ENCODE measurements around the gene NXF1. TPM values are rescaled to one million over a fixed set of nuclear protein-coding genes. Genes with fewer than 3 reads are reported as not detected.
"Not testable (repeated sequence)": the region's sequence is repeated elsewhere in the genome, so short reads cannot be mapped to it uniquely, and the experiment has no call there.

The NXF1 gene
- total RNA-seq, 2 donors from 2014 or later, result 271 to 305 TPM

DNA sequence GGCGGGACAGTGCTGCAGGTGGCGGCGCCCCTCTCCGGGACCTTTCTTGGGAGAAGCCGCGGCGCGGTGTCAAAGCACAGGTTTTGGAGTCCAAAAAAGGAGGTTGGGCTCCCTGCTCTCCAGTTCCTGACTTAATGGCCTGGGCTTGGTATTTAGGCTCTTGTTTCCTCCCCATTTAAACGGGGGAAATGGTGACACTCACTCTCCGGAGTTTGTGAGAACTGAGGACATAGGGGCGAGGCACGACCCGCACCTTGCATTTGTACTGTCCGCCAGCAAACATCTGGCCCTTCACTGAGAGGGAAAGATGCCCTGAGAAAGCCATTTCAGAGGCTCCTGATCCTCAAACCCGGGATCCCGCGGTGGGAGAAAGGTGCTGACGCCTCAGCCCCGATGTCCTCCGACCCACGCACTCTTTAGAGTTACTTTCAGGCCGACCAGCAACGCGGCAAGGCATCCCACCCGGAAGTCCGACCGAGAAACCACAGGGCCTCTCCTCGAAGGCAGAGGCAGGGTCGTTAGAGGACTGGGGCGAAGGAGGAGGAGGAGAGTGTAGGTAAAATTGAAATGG lies 37.0 kb upstream of the NXF1 start:
- peaks cover 7% of the 10 kb centered on the region for H3K36me3 Mint-ChIP-seq (ENCODE audit: low read depth)
- H3K9me3 ChIP-seq (ENCODE audit: control insufficient read depth, low read length, poor library complexity, severe bottlenecking), result no peaks in the 10 kb centered on the region
- no peak overlapping the region for H3K27ac Mint-ChIP-seq
- ATAC-seq (no peak), DNase-seq (peak in 1 of 3 donors; percentile 16)
- H3K4me3 Mint-ChIP-seq, result no peak overlapping the region
- peaks cover 22% of the 10 kb centered on the region for H3K4me1 Mint-ChIP-seq
- H3K27me3 Mint-ChIP-seq, result no peaks in the 10 kb centered on the region

DNA sequence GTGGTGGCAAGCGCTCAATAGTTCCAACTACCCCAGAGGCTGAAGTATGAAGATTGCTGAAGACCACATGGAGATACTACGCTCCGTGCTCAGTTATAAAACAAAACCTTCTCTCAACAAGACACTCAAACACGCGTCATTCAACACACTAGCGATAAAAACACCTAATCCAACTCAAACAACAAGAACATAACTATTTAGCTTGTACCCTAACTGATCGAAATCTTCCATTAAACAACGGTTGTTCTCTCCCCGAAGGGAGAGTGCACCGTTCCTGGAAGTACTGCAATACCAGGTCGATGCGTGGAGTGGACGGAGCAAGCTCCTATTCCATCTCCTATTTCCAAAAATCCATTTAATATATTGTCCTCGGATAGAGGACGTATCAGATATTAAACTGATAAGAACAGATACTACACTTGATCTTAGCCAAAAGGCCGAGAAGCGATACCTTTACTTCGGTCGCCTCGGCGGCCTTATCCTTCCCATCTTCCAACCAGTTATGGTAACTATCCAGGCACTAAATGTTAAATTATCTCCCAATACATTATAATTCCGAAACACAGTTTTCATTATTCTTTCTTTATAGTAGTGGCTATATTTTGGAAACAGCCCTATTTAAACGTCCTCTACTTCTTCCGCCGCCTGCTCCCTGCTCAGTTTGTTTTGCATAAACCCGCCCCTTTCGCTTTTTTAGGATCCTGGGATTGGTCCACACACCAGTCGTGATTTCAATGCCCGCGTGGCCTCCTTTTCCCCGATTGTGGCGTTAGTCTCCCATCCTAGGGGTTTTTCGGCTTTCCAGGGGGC lies 36.3 kb upstream of the NXF1 start:
- DNase-seq, result peak; percentile 64 to 73 (median 72)
- H3K27me3 Mint-ChIP-seq, result no peaks in the 10 kb centered on the region
- H3K27ac Mint-ChIP-seq, result no peak overlapping the region
- no peaks in the 10 kb centered on the region for H3K9me3 ChIP-seq (ENCODE audit: control insufficient read depth, low read length, poor library complexity, severe bottlenecking)
- peak; percentile 54 for ATAC-seq
- peaks cover 23% of the 10 kb centered on the region for H3K4me1 Mint-ChIP-seq
- H3K4me3 Mint-ChIP-seq, result no peak overlapping the region
- peaks cover 7% of the 10 kb centered on the region for H3K36me3 Mint-ChIP-seq (ENCODE audit: low read depth)

DNA sequence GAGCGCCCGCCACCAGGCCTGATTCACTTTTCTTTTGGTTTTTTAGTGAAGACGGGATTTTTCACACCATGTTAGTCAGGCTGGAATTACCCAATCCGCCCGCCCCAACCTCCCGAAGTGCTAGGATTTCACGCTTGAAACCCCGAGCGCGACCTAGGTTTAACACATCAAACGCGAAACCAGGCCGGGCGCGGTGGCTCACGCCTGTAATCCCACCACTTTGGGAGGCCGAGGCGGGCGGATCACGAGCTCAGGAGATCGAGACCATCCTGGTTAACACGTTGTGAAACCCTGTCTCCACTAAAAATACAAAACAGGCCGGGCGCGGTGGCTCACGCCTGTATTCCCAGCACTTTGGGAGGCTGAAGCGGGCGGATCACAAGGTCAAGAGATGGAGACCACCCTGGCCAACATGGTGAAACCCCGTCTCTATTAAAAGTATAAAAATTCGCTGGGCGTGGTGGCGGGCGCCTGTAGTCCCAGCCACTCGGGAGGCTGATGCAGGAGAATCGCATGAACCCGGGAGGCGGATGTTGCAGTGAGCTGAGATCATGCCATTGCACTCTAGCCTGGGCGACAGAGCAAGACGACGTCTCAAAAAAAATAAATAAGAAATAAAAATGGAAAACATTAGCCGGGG lies 35.6 kb upstream of the NXF1 start:
- DNase-seq, result peak; percentile 60 to 73 (median 66)
- H3K4me3 Mint-ChIP-seq; H3K9me3 ChIP-seq (ENCODE audit: control insufficient read depth, low read length, poor library complexity, severe bottlenecking); H3K27ac Mint-ChIP-seq; H3K36me3 Mint-ChIP-seq (ENCODE audit: low read depth); H3K27me3 Mint-ChIP-seq: not testable (repeated sequence)
- peaks cover 25% of the 10 kb centered on the region for H3K4me1 Mint-ChIP-seq
- peak; percentile 49 for ATAC-seq

DNA sequence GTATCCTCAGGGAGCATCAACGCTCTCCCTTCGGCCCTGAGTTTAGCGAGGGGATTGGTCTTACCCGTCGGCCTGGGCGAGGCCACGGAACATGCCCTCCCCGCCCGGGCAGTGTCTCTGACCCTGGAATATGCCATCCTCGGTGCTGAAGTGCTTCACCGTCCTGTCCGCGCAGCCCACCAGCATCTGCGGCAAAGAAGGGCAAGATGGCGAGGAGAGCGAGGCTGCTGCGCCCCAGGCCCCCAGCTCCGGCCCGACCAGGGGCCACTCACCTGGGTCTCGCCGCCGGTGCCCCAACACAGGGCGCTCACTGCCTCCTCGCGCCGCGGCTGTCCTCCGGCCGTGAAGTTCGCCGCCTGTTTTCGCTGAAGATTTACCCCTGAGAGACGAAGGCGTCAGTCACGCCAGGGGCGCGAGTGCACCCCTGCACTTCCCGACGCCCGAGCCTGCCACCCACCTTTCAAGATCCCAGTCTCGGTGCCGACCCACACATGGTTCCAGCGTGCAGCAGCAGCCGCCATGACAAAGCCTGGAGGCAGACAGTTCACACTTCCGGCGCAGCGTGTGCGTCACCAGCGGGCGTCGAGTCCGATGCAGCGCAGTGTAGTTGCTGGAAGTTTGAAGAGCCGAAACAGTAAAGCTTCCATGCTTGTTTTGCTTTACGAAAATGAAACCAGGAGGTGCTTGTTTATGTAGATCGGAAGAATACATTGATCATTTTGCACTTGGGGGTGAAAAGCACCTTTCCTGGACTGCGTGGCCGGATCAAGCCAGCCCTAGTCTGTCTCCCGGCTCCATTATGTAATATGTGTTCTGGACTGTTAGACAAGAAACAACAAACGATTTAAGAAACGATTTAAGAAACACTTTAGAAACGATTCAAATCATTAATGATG lies 34.1 kb upstream of the NXF1 start, which contains the start of gene WDR74:
TSS of gene WDR74 (minus strand) at position 541 of the 896 bp plus-strand sequence. CDS start at position 521, 20 bp downstream.
- peak; percentile 53 for ATAC-seq
- no peaks in the 10 kb centered on the region for H3K9me3 ChIP-seq (ENCODE audit: control insufficient read depth, low read length, poor library complexity, severe bottlenecking)
- Mint-ChIP-seq H3K27me3 (no peaks in the 10 kb centered on the region), H3K4me3 (no peak within 1 kb of the TSS), H3K36me3 (ENCODE audit: low read depth) (peaks cover 7% of the 10 kb centered on the region), H3K4me1 (peaks cover 28% of the 10 kb centered on the region), H3K27ac (no peak within 1 kb of the TSS)
- peak; percentile 75 to 82 (median 80) for DNase-seq

DNA sequence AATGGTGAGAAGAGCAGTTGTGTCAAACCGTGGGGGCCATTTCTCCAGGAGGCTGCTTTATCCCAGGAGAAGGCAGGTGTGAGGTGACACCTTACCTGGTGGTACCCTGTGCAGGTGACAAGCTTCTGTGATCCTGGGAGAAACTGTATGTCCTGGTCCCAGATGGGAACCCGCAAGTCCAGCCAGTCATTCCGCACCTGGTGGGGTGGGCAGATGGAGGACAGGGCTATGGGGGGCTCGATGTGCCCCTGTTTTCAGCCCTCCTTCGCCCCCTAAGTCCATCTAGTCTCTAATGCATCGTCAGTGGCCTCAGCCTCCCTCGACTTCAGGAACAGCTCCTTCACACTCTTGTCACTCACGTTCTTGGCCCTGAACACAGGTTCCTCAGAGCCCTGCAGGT lies 30.1 kb upstream of the NXF1 start:
- H3K4me3 Mint-ChIP-seq, result no peak overlapping the region
- ATAC-seq, result no peak

DNA sequence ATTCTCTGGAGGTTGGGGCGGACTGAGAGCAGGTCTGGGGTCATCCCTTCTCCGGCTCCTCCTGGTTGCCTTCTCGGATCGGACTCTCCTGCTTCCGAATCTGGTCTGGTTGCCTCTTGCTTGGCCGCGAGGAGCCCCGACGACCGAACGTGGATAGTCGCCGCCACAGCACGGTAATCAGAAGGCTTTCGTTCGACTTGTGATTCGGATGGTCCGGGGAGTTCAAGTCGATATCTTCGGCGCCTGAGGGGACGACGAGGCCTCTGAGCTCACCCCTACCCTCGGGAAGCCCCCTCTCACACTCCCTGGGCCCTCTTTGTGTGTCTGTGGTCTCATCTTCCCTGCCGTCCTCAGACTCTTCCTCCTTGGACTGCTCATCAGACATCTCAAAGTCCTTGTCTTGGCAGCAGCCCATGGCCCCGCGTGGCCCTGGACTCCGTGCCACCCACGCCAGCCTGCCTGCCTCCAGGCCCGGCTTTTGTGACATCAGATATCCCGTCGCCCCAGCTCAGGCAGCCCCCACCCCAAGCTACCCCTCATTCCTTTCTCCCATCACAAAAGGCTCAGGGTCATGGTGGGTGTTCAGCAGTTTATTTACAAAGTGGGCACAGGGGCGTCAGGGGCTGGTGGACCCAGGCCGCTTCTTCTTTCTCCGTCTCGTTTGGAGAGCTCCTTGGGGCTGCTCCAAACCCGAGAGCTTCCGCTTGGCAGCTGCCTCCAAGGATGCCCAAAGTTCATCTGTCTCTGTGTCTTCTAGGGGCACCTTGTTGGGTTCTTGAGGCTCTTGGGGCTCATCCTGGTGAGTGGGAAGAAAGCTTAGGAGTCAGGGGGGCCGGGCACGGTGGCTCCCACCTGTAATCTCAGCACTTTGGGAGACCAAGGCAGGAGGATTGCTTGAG lies 27.3 kb upstream of the NXF1 start, which contains the start of gene TEX54:
TSS of gene TEX54 (minus strand) at position 506 of the 899 bp plus-strand sequence.
- H3K4me1 Mint-ChIP-seq, result peaks cover 33% of the 10 kb centered on the region
- H3K27me3 Mint-ChIP-seq, result no peaks in the 10 kb centered on the region
- DNase-seq (no peak), ATAC-seq (peak; percentile 1)
- H3K4me3 Mint-ChIP-seq, result peak within 1 kb of the TSS; percentile 99
- H3K36me3 Mint-ChIP-seq (ENCODE audit: low read depth), result peaks cover 2% of the 10 kb centered on the region
- peak within 1 kb of the TSS; percentile 99 for H3K27ac Mint-ChIP-seq
- no peaks in the 10 kb centered on the region for H3K9me3 ChIP-seq (ENCODE audit: control insufficient read depth, low read length, poor library complexity, severe bottlenecking)

More for the DNA sequence above, 30.1 kb upstream of the NXF1 start:
- Mint-ChIP-seq H3K4me1 (peaks cover 42% of the 10 kb centered on the region), H3K36me3 (ENCODE audit: low read depth) (peaks cover 7% of the 10 kb centered on the region), H3K27me3 (no peaks in the 10 kb centered on the region), H3K27ac (peak overlapping the region; percentile 63)
- H3K9me3 ChIP-seq (ENCODE audit: control insufficient read depth, low read length, poor library complexity, severe bottlenecking), result no peaks in the 10 kb centered on the region
- no peak for DNase-seq

DNA sequence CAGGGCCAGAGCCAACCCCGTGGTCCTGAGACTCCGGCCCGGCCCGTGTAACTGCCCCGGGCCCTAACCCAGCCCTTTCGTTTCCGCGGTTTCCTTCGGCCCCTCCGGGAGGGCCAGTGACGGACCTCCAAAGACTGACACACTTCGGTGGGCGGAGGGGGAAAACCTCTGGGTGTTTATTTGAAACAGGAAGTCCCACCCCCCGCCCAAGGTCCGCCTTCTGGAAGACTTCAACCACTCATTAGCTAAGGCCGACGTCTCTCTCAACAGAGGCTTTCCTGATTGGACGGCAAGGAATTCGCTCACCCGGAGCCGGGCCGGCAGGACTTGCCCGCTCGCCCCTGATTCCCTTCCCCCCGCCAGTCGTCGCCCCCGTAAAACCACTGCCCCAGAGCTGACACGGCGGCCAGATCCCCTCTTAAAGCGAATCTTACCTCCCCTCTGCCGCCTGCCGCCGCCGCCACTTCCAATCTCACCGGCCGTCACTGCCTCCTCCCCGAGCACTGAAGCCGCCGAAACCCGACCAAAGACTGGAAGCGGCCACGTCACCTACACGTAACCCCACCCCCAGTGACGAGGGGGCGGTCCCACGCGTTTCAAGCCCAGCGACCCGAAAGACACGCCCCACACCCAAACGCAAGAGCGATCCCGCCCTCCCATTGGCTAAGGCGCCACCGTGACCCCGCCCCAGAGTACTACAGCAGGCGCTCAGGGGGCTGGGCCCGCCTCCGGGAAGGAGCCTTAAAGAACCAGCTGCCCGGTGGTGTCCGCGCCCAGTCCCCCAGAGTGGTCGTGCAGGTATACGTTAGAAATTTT lies 26.5 kb upstream of the NXF1 start, which contains the start of gene STX5:
TSS of gene STX5 (minus strand) at position 532 of the 816 bp plus-strand sequence. CDS start 808 bp downstream, outside the sequence.
- Mint-ChIP-seq H3K36me3 (ENCODE audit: low read depth) (no peaks in the 10 kb centered on the region), H3K4me1 (peaks cover 33% of the 10 kb centered on the region)
- peak; percentile 98 to 99 (median 98) for DNase-seq

DNA sequence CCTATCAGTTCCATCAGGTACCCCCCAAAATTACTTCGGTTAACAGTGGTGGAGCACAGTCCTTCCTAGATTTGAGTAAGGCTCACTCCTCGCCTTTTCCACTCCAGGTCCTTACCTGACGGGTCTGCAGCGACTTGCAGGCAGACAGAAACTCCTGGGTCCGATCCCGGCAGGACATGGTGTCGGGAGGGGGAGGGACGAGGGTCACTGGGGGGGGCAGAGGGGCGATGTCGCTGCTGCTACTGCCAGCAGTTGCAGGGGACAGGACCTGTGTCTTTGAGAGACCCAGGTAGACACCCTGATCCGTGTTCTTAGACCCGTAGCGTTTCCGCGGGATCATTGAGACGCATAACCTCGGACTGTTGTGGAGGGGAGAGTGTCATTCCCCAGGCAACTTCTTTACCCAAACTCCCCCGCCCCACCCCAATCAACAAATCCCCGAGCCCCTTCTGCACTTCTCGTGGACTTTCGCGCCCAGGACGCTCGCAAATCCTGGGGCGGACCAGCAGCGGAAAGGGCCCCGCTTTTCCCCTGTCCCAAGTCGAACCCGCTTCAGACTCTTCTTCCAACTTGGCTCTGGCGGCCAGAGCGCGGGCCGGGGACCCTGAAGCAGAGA lies 25.8 kb upstream of the NXF1 start:
- no peak for DNase-seq

More for the DNA sequence above, 26.5 kb upstream of the NXF1 start, which contains the start of gene STX5:
- Mint-ChIP-seq H3K27ac (peak within 1 kb of the TSS; percentile 99), H3K4me3 (peak within 1 kb of the TSS; percentile 99), H3K27me3 (no peaks in the 10 kb centered on the region)
- no peaks in the 10 kb centered on the region for H3K9me3 ChIP-seq (ENCODE audit: control insufficient read depth, low read length, poor library complexity, severe bottlenecking)
- peak; percentile 93 for ATAC-seq

DNA sequence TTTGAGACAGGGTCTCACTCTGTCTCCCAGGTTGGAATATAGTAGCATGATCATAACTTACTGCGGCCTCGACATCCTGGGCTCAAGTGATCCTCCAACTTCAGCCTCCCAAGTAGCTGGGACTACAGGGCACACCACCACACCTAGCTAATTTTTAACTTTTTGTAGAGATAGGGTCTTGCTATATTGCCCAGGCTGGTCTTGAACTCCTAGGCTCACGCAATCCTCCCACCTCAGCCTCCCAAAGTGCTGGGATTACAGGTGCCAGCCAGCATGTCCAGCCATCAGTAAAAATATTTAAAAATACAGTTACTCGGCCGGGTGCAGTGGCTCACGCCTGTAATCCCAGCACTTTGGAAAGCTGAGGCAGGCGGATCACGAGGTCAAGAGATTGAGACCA lies 22.9 kb upstream of the NXF1 start:
- DNase-seq; H3K4me3 Mint-ChIP-seq; H3K9me3 ChIP-seq (ENCODE audit: control insufficient read depth, low read length, poor library complexity, severe bottlenecking); H3K36me3 Mint-ChIP-seq (ENCODE audit: low read depth); H3K27ac Mint-ChIP-seq; H3K27me3 Mint-ChIP-seq; ATAC-seq: not testable (repeated sequence)
- peaks cover 24% of the 10 kb centered on the region for H3K4me1 Mint-ChIP-seq

More for the DNA sequence above, 25.8 kb upstream of the NXF1 start:
- Mint-ChIP-seq H3K27ac (peak overlapping the region; percentile 99), H3K4me1 (peaks cover 31% of the 10 kb centered on the region), H3K36me3 (ENCODE audit: low read depth) (no peaks in the 10 kb centered on the region), H3K27me3 (no peaks in the 10 kb centered on the region), H3K4me3 (peak overlapping the region; percentile 99)
- ATAC-seq, result no peak
- no peaks in the 10 kb centered on the region for H3K9me3 ChIP-seq (ENCODE audit: control insufficient read depth, low read length, poor library complexity, severe bottlenecking)

DNA sequence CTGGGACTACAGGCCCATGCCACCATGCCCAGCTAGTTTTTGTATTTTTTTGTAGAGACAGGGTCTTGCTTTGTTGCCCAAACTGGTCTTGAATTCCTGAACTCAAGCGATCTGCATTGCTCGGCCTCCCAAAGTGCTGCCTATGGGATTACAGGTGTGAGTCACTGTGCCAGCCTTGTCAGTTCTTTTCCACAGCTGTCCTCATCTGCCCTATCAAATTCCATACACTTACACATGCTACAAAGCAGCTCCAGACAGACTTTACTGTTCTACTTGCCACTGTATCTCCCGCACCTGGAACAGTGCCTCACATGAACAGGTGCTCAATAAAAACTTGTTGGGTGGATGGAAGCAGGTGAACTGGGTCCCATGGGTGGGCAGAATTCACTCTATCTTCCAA lies 18.4 kb upstream of the NXF1 start:
- DNase-seq (no peak), ATAC-seq (no peak)
- Mint-ChIP-seq H3K36me3 (ENCODE audit: low read depth) (peaks cover 7% of the 10 kb centered on the region), H3K27me3 (no peaks in the 10 kb centered on the region), H3K4me3 (no peak overlapping the region), H3K4me1 (peaks cover 7% of the 10 kb centered on the region), H3K27ac (no peak overlapping the region)
- H3K9me3 ChIP-seq (ENCODE audit: control insufficient read depth, low read length, poor library complexity, severe bottlenecking), result no peaks in the 10 kb centered on the region

DNA sequence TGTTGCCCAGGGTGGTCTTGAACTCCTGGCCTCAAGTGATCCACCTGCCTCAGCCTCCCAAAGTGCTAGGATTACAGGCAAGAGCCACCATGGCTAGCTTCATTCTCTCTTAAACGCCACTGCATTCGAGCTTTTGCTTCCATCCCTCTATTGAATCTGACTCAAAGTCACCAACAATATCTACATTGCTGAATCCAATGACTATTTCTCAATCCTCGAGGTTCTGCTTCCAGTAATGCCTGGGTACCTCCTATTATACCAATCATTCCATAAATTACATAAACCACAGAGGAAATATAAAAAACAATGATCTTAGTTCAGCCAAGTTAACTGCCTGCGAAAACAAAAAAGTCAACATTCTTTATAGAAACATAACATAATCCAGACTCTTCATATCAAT lies 11.9 kb upstream of the NXF1 start:
- Mint-ChIP-seq H3K36me3 (ENCODE audit: low read depth) (peaks cover 2% of the 10 kb centered on the region), H3K4me3 (no peak overlapping the region), H3K4me1 (peaks cover 3% of the 10 kb centered on the region), H3K27ac (no peak overlapping the region), H3K27me3 (no peaks in the 10 kb centered on the region)
- H3K9me3 ChIP-seq (ENCODE audit: control insufficient read depth, low read length, poor library complexity, severe bottlenecking), result no peaks in the 10 kb centered on the region
- ATAC-seq (no peak), DNase-seq (no peak)
